HEK293T (cell line): ENCODE measurements around the gene NXNL1.

Experiments
- CTCF ChIA-PET: fragments of 350-600 bp; formaldehyde crosslinking; extraction: SDS; loops from one replicate; lab custom pipeline; 2021; ENCODE audit warnings: antibody characterized with exemption, inconsistent platforms; lab: Yijun Ruan, JAX
- POLR2A ChIA-PET: fragments of 350-600 bp; formaldehyde crosslinking; extraction: SDS; loops from one replicate; lab custom pipeline; 2020; ENCODE audit warnings: antibody characterized with exemption, inconsistent platforms; lab: Yijun Ruan, JAX
- DNase-seq: peaks from one replicate; pipeline ENCODE4 v3.0.0; 2012; ENCODE audit warnings: mixed read lengths; ENCODE audit errors: extremely low spot score
- ARNT ChIP-seq: fragments of 450-650 bp; IDR thresholded peaks from 2 replicates; pipeline ENCODE4 v1.6.1; 2017; ENCODE audit warnings: mild to moderate bottlenecking
- BHLHE40 ChIP-seq: fragments of 450-650 bp; IDR thresholded peaks from 2 replicates; pipeline ENCODE4 v1.6.1; 2016; ENCODE audit warnings: mild to moderate bottlenecking, moderate library complexity, borderline replicate concordance
- CTBP1 ChIP-seq: fragments of 450-650 bp; IDR thresholded peaks from 2 replicates; pipeline ENCODE4 v1.6.1; 2016; ENCODE audit warnings: borderline replicate concordance
- ELF4 ChIP-seq: fragments of 450-650 bp; IDR thresholded peaks from 2 replicates; pipeline ENCODE4 v1.6.1; 2017; ENCODE audit warnings: antibody characterized with exemption
- FOXA1 ChIP-seq: fragments of 450-650 bp; IDR thresholded peaks from 2 replicates; pipeline ENCODE4 v1.6.1; 2016; ENCODE audit warnings: mild to moderate bottlenecking
- FOXK2 ChIP-seq: fragments of 450-650 bp; IDR thresholded peaks from 2 replicates; pipeline ENCODE4 v1.6.1; 2016; ENCODE audit warnings: mild to moderate bottlenecking
- FOXM1 ChIP-seq: fragments of 450-650 bp; IDR thresholded peaks from 2 replicates; pipeline ENCODE4 v1.6.1; 2017; ENCODE audit warnings: mild to moderate bottlenecking, borderline replicate concordance
- HDGF ChIP-seq: fragments of 450-650 bp; IDR thresholded peaks from 2 replicates; pipeline ENCODE4 v1.6.1; 2017; ENCODE audit warnings: antibody characterized with exemption, borderline replicate concordance
- L3MBTL2 ChIP-seq: fragments of 450-650 bp; conservative IDR thresholded peaks from 2 replicates; pipeline ENCODE4 v1.6.1; 2016; ENCODE audit warnings: mild to moderate bottlenecking
- LEF1 ChIP-seq: fragments of 450-650 bp; IDR thresholded peaks from 2 replicates; pipeline ENCODE4 v1.6.1; 2017; ENCODE audit warnings: mild to moderate bottlenecking, borderline replicate concordance
- NFRKB ChIP-seq: fragments of 450-650 bp; IDR thresholded peaks from 2 replicates; pipeline ENCODE4 v1.6.1; 2016; ENCODE audit warnings: mild to moderate bottlenecking, moderate library complexity
- SP1 ChIP-seq: fragments of 450-650 bp; IDR thresholded peaks from 2 replicates; pipeline ENCODE4 v1.6.1; 2017
- SUZ12 ChIP-seq: fragments of 450-650 bp; IDR thresholded peaks from 2 replicates; pipeline ENCODE4 v1.6.1; 2016; ENCODE audit warnings: mild to moderate bottlenecking
- TARDBP ChIP-seq: fragments of 450-650 bp; IDR thresholded peaks from 2 replicates; pipeline ENCODE4 v1.6.1; 2016
- ZNF384 ChIP-seq: fragments of 450-650 bp; IDR thresholded peaks from 2 replicates; pipeline ENCODE4 v1.6.1; 2016
- TF ChIP-seq, protein P1 (sequence below): fragments of 450-650 bp; IDR thresholded peaks from 2 replicates; pipeline ENCODE4 v1.6.1; 2016

The NXNL1 gene

DNA sequence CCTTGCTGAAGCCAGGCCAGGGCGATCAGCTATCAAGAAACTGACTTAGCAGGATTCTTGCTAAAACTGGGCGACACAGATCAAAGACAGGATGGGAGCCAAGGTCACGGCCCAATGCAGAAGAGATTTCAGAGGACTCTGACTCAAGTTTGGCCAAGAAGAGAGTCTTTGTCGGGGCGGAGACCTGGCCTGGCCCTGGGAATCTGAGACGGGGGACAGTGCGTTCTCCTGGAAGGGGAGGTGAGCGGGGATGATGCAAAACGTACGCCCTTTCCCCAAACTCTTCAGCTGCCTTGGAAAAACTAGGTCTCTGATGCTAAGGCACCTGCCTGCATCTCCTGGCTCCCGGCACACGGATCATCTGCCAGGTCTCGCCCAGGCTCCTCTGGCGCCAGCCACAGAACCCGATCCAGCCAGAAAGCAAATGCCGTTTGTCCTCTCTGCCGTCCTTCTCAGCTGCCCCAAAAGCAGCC is 31.0 kb downstream of the NXNL1 start:
- DNase-seq: no peak
- ChIA-PET CTCF (interaction anchor here (0.6 to 1.3 kb wide), 3 partner anchors 12 to 503 kb away, joined by 3 to 6 read pairs (median 4); partner anchors contain the start of genes CCDC124 and TMEM221), POLR2A (interaction anchor here (1.4 kb wide), 1 partner anchor 10 kb away, joined by 4 read pairs; the partner anchor contains the start of gene MVB12A)
- no peak for TF ChIP-seq HDGF
- no peak for TF ChIP-seq TARDBP
- no peak for TF ChIP-seq FOXK2
- no peak for TF ChIP-seq L3MBTL2
- no peak for TF ChIP-seq LEF1
- no peak for TF ChIP-seq ZNF384
- TF ChIP-seq ELF4: no peak
- no peak for TF ChIP-seq SUZ12
- no peak for TF ChIP-seq SP1
- no peak for TF ChIP-seq ARNT

DNA sequence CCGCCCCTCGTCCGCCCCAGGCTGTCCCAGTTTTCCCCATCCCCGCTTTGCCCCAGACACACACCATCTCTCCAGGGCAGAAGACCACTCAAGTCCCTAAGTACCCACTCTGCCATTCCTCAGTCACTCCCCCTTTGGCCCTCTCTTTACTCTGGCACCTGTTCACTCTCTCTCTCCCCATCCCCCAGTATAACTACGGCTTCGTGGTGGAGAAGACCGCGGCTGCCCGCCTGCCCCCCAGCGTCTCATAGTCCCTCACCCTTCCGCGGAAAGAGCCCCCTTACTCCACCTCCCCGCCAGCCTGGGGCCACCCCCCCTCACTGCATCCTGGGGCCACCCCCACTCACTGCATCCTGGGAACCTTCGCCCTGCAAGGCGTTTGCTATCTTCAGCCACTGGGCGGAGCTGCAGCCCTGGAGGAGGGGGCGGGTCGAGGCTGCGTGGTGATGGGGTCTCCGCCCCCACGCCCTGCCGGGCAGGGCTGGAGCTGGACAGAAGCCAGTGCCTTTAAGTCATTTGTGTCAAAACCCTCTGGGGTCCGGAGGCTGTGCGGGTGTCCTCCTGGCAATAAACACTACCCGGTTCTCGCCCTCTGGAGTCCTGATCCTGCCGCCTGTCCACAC is 35.9 kb downstream of the NXNL1 start:
- no peak for TF ChIP-seq FOXA1
- TF ChIP-seq ZNF384: no peak
- no peak for TF ChIP-seq BHLHE40
- TF ChIP-seq ELF4: no peak
- TF ChIP-seq, protein P1, sequence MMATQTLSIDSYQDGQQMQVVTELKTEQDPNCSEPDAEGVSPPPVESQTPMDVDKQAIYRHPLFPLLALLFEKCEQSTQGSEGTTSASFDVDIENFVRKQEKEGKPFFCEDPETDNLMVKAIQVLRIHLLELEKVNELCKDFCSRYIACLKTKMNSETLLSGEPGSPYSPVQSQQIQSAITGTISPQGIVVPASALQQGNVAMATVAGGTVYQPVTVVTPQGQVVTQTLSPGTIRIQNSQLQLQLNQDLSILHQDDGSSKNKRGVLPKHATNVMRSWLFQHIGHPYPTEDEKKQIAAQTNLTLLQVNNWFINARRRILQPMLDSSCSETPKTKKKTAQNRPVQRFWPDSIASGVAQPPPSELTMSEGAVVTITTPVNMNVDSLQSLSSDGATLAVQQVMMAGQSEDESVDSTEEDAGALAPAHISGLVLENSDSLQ: no peak
- no peak for TF ChIP-seq HDGF
- TF ChIP-seq NFRKB: no peak
- TF ChIP-seq TARDBP: no peak
- no peak for TF ChIP-seq FOXM1
- no peak for TF ChIP-seq SP1
- no peak for TF ChIP-seq CTBP1
- no peak for TF ChIP-seq FOXK2
- TF ChIP-seq LEF1: no peak
- TF ChIP-seq SUZ12: no peak
- ChIA-PET CTCF (interaction anchor here (0.6 to 1.2 kb wide), 3 partner anchors 24 to 60 kb away, joined by 3 to 6 read pairs (median 3); partner anchors contain the start of gene TMEM221), POLR2A (interaction anchor here (0.7 kb wide), 1 partner anchor 12 kb away, joined by 3 read pairs; no protein-coding TSS in a partner anchor)
- DNase-seq: peak; percentile 76

DNA sequence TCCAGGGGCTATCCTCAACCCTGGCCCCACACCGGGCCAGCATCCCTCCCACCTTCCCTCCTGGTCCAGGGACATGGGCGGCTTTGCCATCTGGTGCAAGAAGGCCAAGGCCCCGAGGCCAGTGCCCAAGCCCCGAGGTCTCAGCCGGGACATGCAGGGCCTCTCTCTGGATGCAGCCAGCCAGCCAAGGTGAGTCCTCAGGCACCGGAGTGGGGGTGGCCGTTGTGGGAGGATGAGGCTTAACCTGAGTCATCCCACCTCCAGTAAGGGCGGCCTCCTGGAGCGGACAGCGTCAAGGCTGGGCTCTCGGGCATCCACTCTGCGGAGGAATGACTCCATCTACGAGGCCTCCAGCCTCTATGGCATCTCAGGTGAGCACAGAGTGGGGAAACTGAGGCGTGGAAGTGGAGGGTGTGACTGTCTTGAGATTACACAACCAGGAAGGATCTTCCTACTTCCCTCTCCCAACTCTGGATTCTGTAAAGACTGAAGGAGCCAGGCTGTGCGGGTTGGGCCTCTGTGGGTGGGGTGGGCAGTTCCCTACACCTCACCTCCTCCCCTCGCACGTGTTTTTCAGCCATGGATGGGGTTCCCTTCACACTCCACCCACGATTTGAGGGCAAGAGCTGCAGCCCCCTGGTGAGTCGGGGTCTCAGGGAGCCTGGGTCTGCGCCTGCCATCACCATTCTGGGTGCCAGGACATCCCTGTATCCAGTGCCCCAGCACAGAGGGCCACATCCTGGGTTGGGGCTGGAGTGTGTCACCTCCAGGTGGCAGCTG is 37.1 kb downstream of the NXNL1 start:
- ChIA-PET CTCF (interaction anchor here (0.6 kb wide), 1 partner anchor 42 kb away, joined by 5 read pairs; no protein-coding TSS in a partner anchor), POLR2A (no interaction called here)
- no peak for DNase-seq
- TF ChIP-seq SUZ12: no peak
- no peak for TF ChIP-seq ARNT
- TF ChIP-seq TARDBP: no peak
- no peak for TF ChIP-seq FOXA1
- TF ChIP-seq FOXM1: no peak
- no peak for TF ChIP-seq HDGF
- no peak for TF ChIP-seq FOXK2
- no peak for TF ChIP-seq L3MBTL2
- no peak for TF ChIP-seq NFRKB
- TF ChIP-seq LEF1: no peak
- TF ChIP-seq SP1: no peak
- no peak for TF ChIP-seq ELF4
- no peak for TF ChIP-seq CTBP1

DNA sequence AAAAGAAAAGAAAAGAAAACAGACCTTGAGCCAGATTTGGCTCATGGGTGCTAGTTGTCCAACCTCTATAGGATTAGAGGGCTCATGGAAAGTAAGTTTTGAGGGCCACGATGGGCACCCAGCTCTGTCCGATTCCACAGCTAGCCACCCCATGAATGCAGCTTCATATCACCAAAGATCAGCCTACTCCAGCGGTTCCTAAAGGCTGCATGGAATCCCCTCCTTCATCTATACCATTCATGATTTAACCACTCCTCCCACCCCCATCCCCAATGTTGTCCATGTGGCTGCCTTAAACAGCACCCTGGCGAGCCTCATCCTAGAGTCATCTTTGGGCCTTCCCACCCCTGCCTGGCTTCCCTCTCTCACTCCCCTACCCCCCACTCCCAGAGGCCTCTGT is 38.8 kb downstream of the NXNL1 start:
- TF ChIP-seq ELF4 (no peak), SUZ12 (no peak), FOXK2 (no peak), HDGF (no peak), FOXA1 (no peak), L3MBTL2 (no peak), ARNT (no peak), SP1 (no peak), BHLHE40 (no peak), FOXM1 (no peak), LEF1 (no peak), NFRKB (no peak), TARDBP (no peak), ZNF384 (no peak), CTBP1 (no peak)
- TF ChIP-seq, protein P1: no peak
- ChIA-PET POLR2A (no interaction called here), CTCF (no interaction called here)
- DNase-seq: no peak

DNA sequence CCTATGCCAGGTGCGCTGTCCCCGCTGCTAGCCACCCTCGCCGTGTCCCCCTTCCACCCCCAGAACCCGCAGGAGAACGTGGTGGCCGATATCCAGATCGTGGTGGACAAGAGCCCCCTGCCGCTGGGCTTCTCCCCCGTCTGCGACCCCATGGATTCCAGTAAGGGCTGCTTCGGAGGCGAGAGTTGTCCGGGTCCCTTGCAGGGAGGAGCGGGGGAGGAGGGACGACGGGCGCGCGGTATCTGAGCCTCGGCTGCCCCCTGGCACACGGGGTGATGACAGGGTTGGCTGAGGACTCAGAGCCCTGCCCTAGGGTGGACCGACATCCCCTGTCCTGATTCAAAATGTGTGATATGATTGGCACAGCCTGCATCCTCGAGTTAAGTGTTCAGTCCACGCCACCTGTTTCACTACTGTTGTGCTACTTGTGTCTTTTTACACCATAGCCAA is 40.2 kb downstream of the NXNL1 start:
- TF ChIP-seq L3MBTL2 (peak; percentile 65), FOXA1 (no peak)
- no peak for DNase-seq
- POLR2A ChIA-PET: interaction anchor here (0.6 to 1.4 kb wide), 2 partner anchors 14 to 17 kb away, joined by 3 to 4 read pairs; no protein-coding TSS in a partner anchor
- CTCF ChIA-PET: no interaction called here
